Osteocyte (in vitro differentiated cells): ENCODE data around the gene USP17L15. TPM values are rescaled to one million over a fixed set of nuclear protein-coding genes. Genes with fewer than 3 reads are reported as not detected.
"Not testable (repeated sequence)": the region's sequence is repeated elsewhere in the genome, so short reads cannot be mapped to it uniquely, and the experiment has no call there.

ENCODE experiments used
- DNase-seq: peaks from one replicate; pipeline ENCODE4 v3.0.0; 2021; ENCODE audit warnings: mixed read lengths; ENCODE audit not compliant: unreplicated experiment; ENCODE audit errors: extremely low spot score
- H3K27ac Mint-ChIP-seq: one replicate; pipeline ENCODE4 v1.8.0; 2021; ENCODE audit warnings: mild to moderate bottlenecking, mixed read lengths; ENCODE audit not compliant: unreplicated experiment
- H3K27me3 Mint-ChIP-seq: one replicate; pipeline ENCODE4 v1.8.0; 2021; ENCODE audit warnings: mixed read lengths; ENCODE audit not compliant: unreplicated experiment
- H3K36me3 Mint-ChIP-seq: one replicate; pipeline ENCODE4 v1.8.0; 2021; ENCODE audit warnings: mixed read lengths; ENCODE audit not compliant: unreplicated experiment
- H3K4me1 Mint-ChIP-seq: one replicate; pipeline ENCODE4 v1.8.0; 2021; ENCODE audit warnings: mixed read lengths; ENCODE audit not compliant: unreplicated experiment
- H3K4me3 Mint-ChIP-seq: one replicate; pipeline ENCODE4 v1.8.0; 2021; ENCODE audit warnings: mild to moderate bottlenecking, moderate library complexity, mixed read lengths; ENCODE audit not compliant: unreplicated experiment
- H3K9me3 Mint-ChIP-seq: one replicate; pipeline ENCODE4 v1.8.0; 2021; ENCODE audit warnings: mixed read lengths; ENCODE audit not compliant: unreplicated experiment
- total RNA-seq: library from RNA; stranded (reverse); gene quantifications from 2 replicates; pipeline ENCODE4 v1.2.1, GENCODE V29; 2021

The USP17L15 gene
- total RNA-seq, 1 donor from 2014 or later = not detected

DNA sequence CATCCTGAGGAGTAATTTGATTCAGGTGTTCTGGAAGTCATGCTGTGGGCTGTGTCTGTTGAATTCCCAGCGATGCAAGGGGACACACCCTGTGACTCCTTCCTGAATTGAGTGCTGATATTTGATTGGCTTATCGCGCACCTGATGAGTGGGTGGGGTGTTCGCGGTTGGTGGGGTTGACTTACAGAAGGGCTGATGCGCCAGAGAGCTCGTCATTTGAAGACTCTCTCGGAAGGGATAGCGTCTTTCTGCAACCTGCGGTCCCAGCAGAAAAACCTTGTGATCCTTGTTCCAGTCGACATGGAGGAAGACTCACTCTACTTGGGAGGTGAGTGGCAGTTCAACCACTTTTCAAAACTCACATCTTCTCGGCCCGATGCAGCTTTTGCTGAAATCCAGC is 28.4 kb downstream of the USP17L15 start, which contains the start of gene USP17L21:
Gene USP17L21, plus strand, starts transcription at position 301 of the 400 bp plus-strand sequence. Its CDS starts 0 bp downstream, at position 301.
- DNase-seq, H3K36me3 Mint-ChIP-seq, H3K4me3 Mint-ChIP-seq, H3K27me3 Mint-ChIP-seq, H3K4me1 Mint-ChIP-seq, H3K27ac Mint-ChIP-seq, H3K9me3 Mint-ChIP-seq: not testable (repeated sequence)

DNA sequence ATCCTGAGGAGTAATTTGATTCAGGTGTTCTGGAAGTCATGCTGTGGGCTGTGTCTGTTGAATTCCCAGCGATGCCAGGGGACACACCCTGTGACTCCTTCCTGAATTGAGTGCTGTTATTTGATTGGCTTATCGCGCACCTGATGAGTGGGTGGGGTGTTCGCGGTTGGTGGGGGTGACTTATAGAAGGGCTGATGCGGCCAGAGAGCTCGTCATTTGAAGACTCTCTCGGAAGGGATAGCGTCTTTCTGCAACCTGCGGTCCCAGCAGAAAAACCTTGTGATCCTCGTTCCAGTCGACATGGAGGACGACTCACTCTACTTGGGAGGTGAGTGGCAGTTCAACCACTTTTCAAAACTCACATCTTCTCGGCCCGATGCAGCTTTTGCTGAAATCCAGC is 33.1 kb downstream of the USP17L15 start, which contains the start of gene USP17L22:
Gene USP17L22, plus strand, starts transcription at position 301 of the 400 bp plus-strand sequence. Its CDS starts 0 bp downstream, at position 301.
- H3K9me3 Mint-ChIP-seq, H3K27me3 Mint-ChIP-seq, H3K36me3 Mint-ChIP-seq, H3K27ac Mint-ChIP-seq, DNase-seq, H3K4me3 Mint-ChIP-seq, H3K4me1 Mint-ChIP-seq: not testable (repeated sequence)

DNA sequence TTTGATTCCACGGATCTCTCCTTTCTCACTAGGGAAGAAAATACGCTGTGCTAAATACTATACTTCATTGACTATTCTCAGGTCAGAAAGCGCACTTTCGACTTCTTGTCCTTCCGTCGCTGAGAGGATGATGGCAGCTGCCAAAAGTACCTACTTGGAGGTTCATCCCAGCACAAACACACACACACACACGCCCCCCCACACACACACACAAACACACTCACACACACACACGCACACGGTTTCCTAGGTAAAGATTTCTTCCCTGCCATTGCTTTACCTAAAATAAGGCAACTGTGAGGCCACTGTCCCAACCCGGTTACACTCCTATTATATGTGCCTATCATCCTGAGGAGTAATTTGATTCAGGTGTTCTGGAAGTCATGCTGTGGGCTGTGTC is 37.5 kb downstream of the USP17L15 start:
- not testable (repeated sequence) for H3K4me1 Mint-ChIP-seq, H3K36me3 Mint-ChIP-seq, H3K4me3 Mint-ChIP-seq, H3K27ac Mint-ChIP-seq, H3K9me3 Mint-ChIP-seq, H3K27me3 Mint-ChIP-seq
- DNase-seq = peak; percentile 90

Other genes starting within 250 kb of the USP17L15 start
- not detected in 2 replicates for gene FAM90A26, start 64.0 kb upstream of the USP17L15 start, total RNA-seq
- not detected in 2 replicates for gene USP17L10, start 23.7 kb upstream of the USP17L15 start, total RNA-seq
- not detected in 2 replicates for gene USP17L11, start 19.0 kb upstream of the USP17L15 start, total RNA-seq
- gene USP17L12, start 14.2 kb upstream of the USP17L15 start, total RNA-seq = not detected in 2 replicates
- gene USP17L13, start 9.5 kb upstream of the USP17L15 start, total RNA-seq = not detected in 2 replicates
- gene USP17L17, start 9.5 kb downstream of the USP17L15 start, total RNA-seq = not detected in 2 replicates
- not detected in 2 replicates for gene USP17L18, start 14.2 kb downstream of the USP17L15 start, total RNA-seq
- gene USP17L19, start 19.0 kb downstream of the USP17L15 start, total RNA-seq = not detected in 2 replicates
- gene USP17L20, start 23.7 kb downstream of the USP17L15 start, total RNA-seq = not detected in 2 replicates
- not detected in 2 replicates for gene USP17L21, start 28.5 kb downstream of the USP17L15 start, total RNA-seq
- not detected in 2 replicates for gene USP17L22, start 33.2 kb downstream of the USP17L15 start, total RNA-seq
- not detected in 2 replicates for gene USP17L24, start 90.8 kb downstream of the USP17L15 start, total RNA-seq
- gene USP17L25, start 95.5 kb downstream of the USP17L15 start, total RNA-seq = not detected in 2 replicates
- not detected in 2 replicates for gene USP17L26, start 100.3 kb downstream of the USP17L15 start, total RNA-seq
- gene USP17L5, start 105.0 kb downstream of the USP17L15 start, total RNA-seq = not detected in 2 replicates
- gene USP17L27, start 109.8 kb downstream of the USP17L15 start, total RNA-seq = not detected in 2 replicates
- gene USP17L28, start 114.5 kb downstream of the USP17L15 start, total RNA-seq = not detected in 2 replicates
- not detected in 2 replicates for gene USP17L29, start 119.3 kb downstream of the USP17L15 start, total RNA-seq
- gene USP17L30, start 128.7 kb downstream of the USP17L15 start, total RNA-seq = not detected in 2 replicates
- not detected in 2 replicates for gene DEFB131A, start 210.0 kb downstream of the USP17L15 start, total RNA-seq